Liver (tissue), 3 donors: ENCODE data around the gene FNDC1.

ENCODE experiments used
- CTCF ChIP-seq: fragments of 150-350 bp; IDR thresholded peaks from 2 replicates; pipeline ENCODE4 v1.5.1; 2017; ENCODE audit warnings: improper control_type of control experiment, low read depth, low read length; ENCODE audit not compliant: missing input control
- FOXA1 ChIP-seq: IDR thresholded peaks from 2 replicates; pipeline ENCODE4 v1.6.1; 2016; ENCODE audit warnings: antibody characterized with exemption
- JUND ChIP-seq, 2 donors: IDR thresholded peaks; 2 replicates each; pipeline ENCODE4 v1.6.1; 2016; ENCODE audit warnings: antibody characterized with exemption in 2 of 2
- MAX ChIP-seq: IDR thresholded peaks from 2 replicates; pipeline ENCODE4 v1.6.1; 2016; ENCODE audit warnings: antibody characterized with exemption
- RAD21 ChIP-seq, 2 donors: IDR thresholded peaks; 2 replicates each; pipeline ENCODE4 v1.6.1; 2016; ENCODE audit warnings: antibody characterized with exemption in 2 of 2, mild to moderate bottlenecking in 2 of 2
- TF ChIP-seq, protein P1 (sequence below): IDR thresholded peaks from 2 replicates; pipeline ENCODE4 v1.6.1; 2016; ENCODE audit warnings: antibody characterized with exemption, mild to moderate bottlenecking
- donor health status: healthy.
- donor health status: healthy.

GRCh38 chr6:159254186-159254585 lies 85.0 kb downstream of the FNDC1 start:
- TF ChIP-seq CTCF (no peak), JUND (IDR thresholded peaks at IDR 0.05) (no peak), MAX (no peak), RAD21 (IDR thresholded peaks at IDR 0.05) (no peak), FOXA1 (no peak)
- TF ChIP-seq, protein P1, sequence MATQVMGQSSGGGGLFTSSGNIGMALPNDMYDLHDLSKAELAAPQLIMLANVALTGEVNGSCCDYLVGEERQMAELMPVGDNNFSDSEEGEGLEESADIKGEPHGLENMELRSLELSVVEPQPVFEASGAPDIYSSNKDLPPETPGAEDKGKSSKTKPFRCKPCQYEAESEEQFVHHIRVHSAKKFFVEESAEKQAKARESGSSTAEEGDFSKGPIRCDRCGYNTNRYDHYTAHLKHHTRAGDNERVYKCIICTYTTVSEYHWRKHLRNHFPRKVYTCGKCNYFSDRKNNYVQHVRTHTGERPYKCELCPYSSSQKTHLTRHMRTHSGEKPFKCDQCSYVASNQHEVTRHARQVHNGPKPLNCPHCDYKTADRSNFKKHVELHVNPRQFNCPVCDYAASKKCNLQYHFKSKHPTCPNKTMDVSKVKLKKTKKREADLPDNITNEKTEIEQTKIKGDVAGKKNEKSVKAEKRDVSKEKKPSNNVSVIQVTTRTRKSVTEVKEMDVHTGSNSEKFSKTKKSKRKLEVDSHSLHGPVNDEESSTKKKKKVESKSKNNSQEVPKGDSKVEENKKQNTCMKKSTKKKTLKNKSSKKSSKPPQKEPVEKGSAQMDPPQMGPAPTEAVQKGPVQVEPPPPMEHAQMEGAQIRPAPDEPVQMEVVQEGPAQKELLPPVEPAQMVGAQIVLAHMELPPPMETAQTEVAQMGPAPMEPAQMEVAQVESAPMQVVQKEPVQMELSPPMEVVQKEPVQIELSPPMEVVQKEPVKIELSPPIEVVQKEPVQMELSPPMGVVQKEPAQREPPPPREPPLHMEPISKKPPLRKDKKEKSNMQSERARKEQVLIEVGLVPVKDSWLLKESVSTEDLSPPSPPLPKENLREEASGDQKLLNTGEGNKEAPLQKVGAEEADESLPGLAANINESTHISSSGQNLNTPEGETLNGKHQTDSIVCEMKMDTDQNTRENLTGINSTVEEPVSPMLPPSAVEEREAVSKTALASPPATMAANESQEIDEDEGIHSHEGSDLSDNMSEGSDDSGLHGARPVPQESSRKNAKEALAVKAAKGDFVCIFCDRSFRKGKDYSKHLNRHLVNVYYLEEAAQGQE = no peak
